22Rv1 (cell line): ENCODE data around the gene PEX19.

Experiments
- ZFX ChIP-seq: fragments of 450-650 bp; IDR thresholded peaks from 2 replicates; pipeline ENCODE4 v1.6.1; 2017; ENCODE audit warnings: antibody characterized with exemption, borderline replicate concordance
- TF ChIP-seq, protein P1 (sequence below): fragments of 450-650 bp; IDR thresholded peaks from 2 replicates; pipeline ENCODE4 v1.5.1; 2017; ENCODE audit warnings: mild to moderate bottlenecking

DNA sequence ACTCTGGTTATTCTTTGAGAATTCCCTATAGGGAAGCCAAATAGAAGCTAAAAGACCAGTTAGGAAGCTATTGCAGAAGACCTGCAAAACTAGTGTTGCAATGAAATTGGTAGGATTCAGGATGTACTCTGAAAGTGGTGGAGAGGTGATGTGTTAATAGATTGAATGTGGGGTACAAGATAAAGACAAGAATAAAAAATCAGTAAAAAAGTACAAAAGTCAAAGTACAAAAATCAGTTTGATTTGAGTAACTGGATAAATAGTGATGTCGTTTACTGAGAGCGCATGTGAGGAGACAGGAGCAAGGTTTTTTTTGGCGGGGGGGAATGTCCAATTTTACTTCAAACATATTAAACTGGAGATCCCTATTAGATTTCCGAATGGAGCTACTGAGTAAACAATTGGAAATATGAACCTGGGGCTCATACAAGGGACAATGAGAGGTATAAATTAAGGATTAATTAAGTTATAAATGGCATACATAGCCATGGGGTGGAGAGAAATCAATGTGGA, 20.1 kb downstream of the PEX19 start:
- TF ChIP-seq, protein P1, sequence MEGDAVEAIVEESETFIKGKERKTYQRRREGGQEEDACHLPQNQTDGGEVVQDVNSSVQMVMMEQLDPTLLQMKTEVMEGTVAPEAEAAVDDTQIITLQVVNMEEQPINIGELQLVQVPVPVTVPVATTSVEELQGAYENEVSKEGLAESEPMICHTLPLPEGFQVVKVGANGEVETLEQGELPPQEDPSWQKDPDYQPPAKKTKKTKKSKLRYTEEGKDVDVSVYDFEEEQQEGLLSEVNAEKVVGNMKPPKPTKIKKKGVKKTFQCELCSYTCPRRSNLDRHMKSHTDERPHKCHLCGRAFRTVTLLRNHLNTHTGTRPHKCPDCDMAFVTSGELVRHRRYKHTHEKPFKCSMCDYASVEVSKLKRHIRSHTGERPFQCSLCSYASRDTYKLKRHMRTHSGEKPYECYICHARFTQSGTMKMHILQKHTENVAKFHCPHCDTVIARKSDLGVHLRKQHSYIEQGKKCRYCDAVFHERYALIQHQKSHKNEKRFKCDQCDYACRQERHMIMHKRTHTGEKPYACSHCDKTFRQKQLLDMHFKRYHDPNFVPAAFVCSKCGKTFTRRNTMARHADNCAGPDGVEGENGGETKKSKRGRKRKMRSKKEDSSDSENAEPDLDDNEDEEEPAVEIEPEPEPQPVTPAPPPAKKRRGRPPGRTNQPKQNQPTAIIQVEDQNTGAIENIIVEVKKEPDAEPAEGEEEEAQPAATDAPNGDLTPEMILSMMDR, result no peak
- TF ChIP-seq ZFX, result no peak
